Endometrium (tissue), 2 donors: ENCODE data around the gene C3orf85.

Experiments
- FAIRE-seq: peaks from 2 replicates; lab custom pipeline; 2012; peaks lifted over from hg19 to GRCh38; lab: Jason Lieb, UNC
- donor health status: control.
- donor health status: control.

The C3orf85 gene

DNA sequence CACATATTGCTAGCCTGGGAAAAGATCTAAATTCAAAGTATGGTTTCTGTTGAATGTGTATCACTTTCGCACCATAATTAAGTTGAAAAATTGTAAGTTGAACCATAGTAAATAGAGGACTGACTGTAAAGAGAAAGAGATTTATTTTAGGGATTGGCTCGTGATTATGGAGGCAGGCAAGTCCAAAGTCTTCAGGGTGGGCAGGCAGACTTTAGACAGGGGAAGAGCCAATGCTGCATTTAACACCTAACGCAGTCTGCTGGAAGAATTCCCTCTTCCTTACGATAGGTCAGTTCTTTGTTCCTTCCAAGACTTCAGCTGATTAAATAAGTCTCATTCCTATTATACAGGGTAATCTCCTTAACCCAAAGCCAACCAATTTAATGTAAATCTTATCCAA lies 15.8 kb downstream of the C3orf85 start:
- FAIRE-seq = no peak

DNA sequence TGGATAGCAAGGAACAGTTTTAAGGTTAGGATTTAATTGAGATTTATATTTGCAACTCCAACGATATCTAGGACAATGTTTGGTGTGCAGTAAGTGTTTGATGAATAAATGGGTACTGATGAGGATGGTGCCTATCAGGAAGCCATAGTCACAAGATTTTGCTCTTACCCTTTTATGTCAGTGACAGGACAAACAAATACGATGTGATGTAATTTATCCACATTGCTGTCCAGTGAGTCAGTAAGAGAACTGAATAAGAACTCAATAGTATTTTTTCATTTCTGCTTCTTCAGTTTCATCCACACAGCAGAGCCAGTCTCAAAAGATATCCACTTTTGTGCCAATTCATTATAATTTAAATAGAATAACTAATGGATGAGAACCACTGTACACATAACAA lies 18.5 kb downstream of the C3orf85 start:
- FAIRE-seq = no peak

GRCh38 chr3:109155828-109156227 lies 19.3 kb downstream of the C3orf85 start:
- FAIRE-seq = no peak

- no peak for FAIRE-seq
Observed at GRCh38 chr3:109161487-109162123, 25.1 kb downstream of the C3orf85 start.

DNA sequence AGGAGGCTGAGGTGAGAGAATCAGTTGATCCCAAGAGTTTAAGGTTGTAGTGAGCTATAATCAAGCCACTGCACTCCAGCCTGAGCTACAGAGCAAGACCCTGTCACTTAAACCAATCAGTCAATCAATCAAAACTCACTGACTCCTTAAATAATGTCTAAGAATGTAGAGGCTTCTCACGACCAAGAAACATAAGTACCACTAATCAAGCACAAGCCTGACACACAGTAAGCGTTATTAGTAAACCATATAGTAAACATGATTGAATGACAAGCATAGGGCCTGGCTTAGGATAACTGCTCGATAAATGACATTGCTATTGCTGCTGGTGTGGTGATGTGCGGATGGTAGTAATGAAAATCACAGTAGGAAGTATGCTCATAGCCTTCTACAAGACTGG lies 29.4 kb downstream of the C3orf85 start:
- no peak for FAIRE-seq

DNA sequence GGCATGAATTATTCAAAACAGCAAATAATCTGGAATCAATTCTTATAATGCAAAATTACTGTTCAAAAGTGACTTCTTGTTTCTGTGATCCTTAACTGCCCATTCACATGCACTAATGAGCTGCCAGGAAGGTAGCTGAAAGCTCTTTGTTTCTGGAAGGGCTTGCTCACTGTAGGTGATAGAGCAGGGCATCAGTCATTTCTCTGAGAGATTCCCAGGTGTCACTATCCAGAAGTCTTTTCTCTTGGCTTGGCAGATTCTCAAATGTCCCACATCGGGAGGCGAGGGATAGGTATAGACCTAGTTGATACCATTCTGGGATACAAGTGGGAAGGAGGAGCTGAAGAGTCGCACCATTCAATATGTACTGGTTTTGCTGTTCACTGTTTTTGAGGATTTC lies 35.0 kb downstream of the C3orf85 start:
- FAIRE-seq = no peak

GRCh38 chr3:109175411-109175810 lies 38.9 kb downstream of the C3orf85 start:
- FAIRE-seq = no peak

DNA sequence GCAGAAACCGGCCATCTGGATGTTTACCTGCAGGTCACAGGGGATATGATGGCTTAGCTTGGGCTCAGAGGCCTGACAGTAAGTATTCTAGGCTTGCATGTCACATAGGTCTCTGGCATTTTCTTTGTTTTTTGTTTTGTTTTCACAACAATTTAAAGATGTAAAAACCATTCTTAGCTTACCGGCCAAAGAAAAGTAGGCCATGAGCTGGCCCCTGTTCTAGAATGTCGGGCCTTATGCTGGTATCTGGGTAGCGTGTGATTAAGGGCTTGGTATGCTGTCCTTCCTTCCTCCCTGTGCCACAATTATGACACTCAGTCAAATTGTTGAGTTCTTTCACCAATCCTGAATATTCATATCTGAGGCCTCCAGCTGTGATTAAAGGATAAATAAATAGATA lies 40.2 kb downstream of the C3orf85 start:
- FAIRE-seq = no peak

DNA sequence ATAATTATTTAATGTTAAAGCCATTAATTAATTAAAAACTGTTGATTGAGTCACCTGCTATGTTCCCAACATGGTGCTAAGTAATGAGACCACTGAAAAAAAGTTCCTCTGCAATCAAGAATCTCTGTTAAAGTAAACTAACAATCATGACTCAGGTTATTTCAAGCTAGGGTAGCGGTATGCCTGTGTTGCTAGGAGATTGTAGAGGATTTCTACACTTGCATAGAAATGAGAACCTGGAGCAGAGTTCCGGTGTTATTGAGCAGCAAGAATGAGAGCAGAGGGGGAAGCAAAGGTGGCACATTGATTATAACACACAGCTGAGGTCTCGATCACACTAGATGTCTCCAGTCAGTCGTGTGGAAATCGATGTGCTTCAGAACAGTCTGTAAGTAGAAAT lies 41.4 kb downstream of the C3orf85 start:
- FAIRE-seq = no peak

- FAIRE-seq = no peak
Observed at GRCh38 chr3:109178708-109179107, 42.2 kb downstream of the C3orf85 start.

- FAIRE-seq = no peak
Observed at GRCh38 chr3:109184726-109185125, 48.2 kb downstream of the C3orf85 start.

- no peak for FAIRE-seq
Observed at GRCh38 chr3:109187390-109187789, 50.9 kb downstream of the C3orf85 start.

DNA sequence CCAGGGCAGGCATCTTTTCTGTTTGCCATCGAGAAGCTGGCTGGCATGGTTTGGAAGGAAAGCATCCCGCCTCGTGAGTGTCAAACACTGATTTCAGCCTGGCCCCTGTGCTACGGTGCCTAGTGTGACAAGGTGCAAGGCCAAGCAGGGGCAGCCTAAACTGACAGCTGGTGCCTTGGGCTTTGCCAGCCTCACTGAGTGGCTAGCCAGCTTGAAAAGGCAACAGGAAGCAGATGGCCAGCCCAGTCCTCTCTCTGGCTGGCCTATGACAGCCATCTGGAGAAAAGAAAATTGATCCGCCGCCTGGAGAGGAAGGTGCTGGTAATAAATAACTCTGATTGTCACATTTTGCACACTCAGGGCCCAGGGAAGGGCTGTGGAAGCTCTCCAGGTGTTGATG lies 52.2 kb downstream of the C3orf85 start:
- FAIRE-seq = no peak

DNA sequence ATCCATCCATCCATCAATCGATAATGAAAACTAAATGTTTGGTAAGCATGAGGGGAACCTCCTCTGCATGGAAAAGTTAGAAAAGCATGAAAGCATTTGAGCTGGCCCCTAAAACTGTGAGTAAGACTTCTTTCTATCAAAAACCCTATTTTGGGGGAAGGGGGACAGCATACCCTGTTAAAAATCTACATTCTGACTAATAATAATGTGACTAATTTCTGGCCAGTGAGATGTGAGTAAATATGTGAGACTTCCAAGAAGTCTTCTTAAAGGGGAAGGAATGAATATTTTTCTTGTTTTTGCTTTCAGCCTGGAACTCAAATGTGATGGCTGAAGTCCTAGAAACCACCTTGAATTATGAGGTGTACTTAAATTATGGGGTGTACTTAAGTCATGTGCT lies 54.9 kb downstream of the C3orf85 start:
- no peak for FAIRE-seq

DNA sequence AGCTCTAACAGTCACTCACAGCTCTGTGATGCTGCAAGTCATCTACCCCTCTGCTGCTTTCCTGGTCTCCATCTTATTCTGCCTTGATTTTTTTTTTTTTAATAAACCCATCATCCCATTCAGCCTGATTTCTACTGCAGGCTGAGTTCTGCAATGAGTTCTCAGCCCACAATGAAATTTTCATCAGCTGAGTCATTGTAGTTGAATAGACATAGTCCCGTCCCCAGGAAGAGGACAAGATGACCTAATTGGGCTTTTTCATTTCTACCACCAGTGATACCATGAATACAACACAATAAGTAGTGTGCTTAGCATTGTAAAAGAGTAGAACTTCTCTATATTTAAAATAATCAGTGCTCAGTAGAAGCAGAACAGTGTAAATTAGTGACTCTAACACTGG lies 59.3 kb downstream of the C3orf85 start:
- FAIRE-seq = no peak
